Measurements from ENCODE around the gene PGAP6. TPM values are rescaled to one million over a fixed set of nuclear protein-coding genes. Genes with fewer than 3 reads are reported as not detected.
"Not testable (repeated sequence)": the region's sequence is repeated elsewhere in the genome, so short reads cannot be mapped to it uniquely, and the experiment has no call there.

The PGAP6 gene
- total RNA-seq, 2 experiments from 2014 or later, result 46.6 to 50.4 TPM

- CTCF ChIA-PET, result no interaction called here
- peaks cover 5% of the 10 kb centered on the region for H3K27me3 Mint-ChIP-seq
- peaks cover 20% of the 10 kb centered on the region for H3K4me1 Mint-ChIP-seq
These were observed 2.4 kb downstream of the PGAP6 start for GRCh38 chr16:379183-379960.

GRCh38 chr16:378821-379182 is 3.0 kb downstream of the PGAP6 start:
- no peak overlapping the region for H3K27ac Mint-ChIP-seq
- CTCF ChIA-PET, result no interaction called here
- H3K4me3 Mint-ChIP-seq, result no peak overlapping the region
- peaks cover 5% of the 10 kb centered on the region for H3K27me3 Mint-ChIP-seq
- H3K9me3 Mint-ChIP-seq (ENCODE audit: low read depth), result no peaks in the 10 kb centered on the region
- peaks cover 1% of the 10 kb centered on the region for H3K36me3 Mint-ChIP-seq
- DNase-seq (no peak), ATAC-seq (no peak)
- H3K4me1 Mint-ChIP-seq, result peaks cover 20% of the 10 kb centered on the region

More at GRCh38 chr16:379183-379960, 2.4 kb downstream of the PGAP6 start:
- Mint-ChIP-seq H3K36me3 (peaks cover 1% of the 10 kb centered on the region), H3K9me3 (ENCODE audit: low read depth) (no peaks in the 10 kb centered on the region), H3K27ac (peak overlapping the region; percentile 69), H3K4me3 (no peak overlapping the region)
- ATAC-seq, result no peak
- no peak for DNase-seq

- H3K4me1 Mint-ChIP-seq, result peaks cover 15% of the 10 kb centered on the region
- CTCF ChIA-PET; ATAC-seq; DNase-seq; H3K9me3 Mint-ChIP-seq (ENCODE audit: low read depth); H3K36me3 Mint-ChIP-seq; H3K27me3 Mint-ChIP-seq; H3K4me3 Mint-ChIP-seq; H3K27ac Mint-ChIP-seq: not testable (repeated sequence)
These were observed 3.5 kb downstream of the PGAP6 start for GRCh38 chr16:378113-378820.

DNA sequence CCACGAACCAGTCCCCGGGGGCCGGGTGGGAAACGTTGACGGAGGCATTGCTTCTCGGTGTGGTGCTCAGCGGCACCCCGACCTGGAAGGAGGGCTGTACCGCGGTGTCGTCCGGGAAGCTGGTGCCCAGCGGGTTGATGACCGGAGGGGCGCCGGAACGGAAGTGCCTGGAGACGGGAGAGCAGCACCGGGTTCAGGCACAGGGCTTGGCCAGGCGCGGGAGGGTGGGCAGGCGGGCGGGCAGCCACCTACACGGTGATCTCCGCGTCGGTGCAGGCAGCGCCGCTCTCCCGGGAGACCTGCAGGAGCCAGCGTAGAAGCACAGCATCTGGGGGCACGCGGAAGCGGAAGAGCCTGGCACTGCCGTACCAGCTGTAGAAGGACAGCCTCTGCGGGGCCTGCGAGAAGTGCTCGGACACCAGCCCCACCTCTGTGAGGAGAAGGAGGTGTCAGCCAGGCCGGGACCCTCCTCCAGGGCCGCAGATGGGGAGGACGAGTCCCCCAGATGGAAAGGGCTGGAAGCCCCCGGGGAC is 4.3 kb downstream of the PGAP6 start:
- Mint-ChIP-seq H3K9me3 (ENCODE audit: low read depth) (no peaks in the 10 kb centered on the region), H3K27me3 (no peaks in the 10 kb centered on the region), H3K36me3 (peaks cover 1% of the 10 kb centered on the region), H3K4me1 (peaks cover 8% of the 10 kb centered on the region), H3K4me3 (no peak overlapping the region), H3K27ac (no peak overlapping the region)
- peak; percentile 39 for DNase-seq
- ATAC-seq, result no peak
- CTCF ChIA-PET, result no interaction called here

- no peaks in the 10 kb centered on the region for H3K27me3 Mint-ChIP-seq
- no peak overlapping the region for H3K4me3 Mint-ChIP-seq
- CTCF ChIA-PET, result interaction anchor here (0.5 kb wide), 1 partner anchor 10 kb away, joined by 4 read pairs; no protein-coding TSS in a partner anchor
- peaks cover 6% of the 10 kb centered on the region for H3K4me1 Mint-ChIP-seq
- no peak for ATAC-seq
- H3K36me3 Mint-ChIP-seq, result peaks cover 2% of the 10 kb centered on the region
- H3K9me3 Mint-ChIP-seq (ENCODE audit: low read depth), result no peaks in the 10 kb centered on the region
- no peak overlapping the region for H3K27ac Mint-ChIP-seq
- peak; percentile 39 for DNase-seq
These were observed 4.9 kb downstream of the PGAP6 start for GRCh38 chr16:376817-377418.

DNA sequence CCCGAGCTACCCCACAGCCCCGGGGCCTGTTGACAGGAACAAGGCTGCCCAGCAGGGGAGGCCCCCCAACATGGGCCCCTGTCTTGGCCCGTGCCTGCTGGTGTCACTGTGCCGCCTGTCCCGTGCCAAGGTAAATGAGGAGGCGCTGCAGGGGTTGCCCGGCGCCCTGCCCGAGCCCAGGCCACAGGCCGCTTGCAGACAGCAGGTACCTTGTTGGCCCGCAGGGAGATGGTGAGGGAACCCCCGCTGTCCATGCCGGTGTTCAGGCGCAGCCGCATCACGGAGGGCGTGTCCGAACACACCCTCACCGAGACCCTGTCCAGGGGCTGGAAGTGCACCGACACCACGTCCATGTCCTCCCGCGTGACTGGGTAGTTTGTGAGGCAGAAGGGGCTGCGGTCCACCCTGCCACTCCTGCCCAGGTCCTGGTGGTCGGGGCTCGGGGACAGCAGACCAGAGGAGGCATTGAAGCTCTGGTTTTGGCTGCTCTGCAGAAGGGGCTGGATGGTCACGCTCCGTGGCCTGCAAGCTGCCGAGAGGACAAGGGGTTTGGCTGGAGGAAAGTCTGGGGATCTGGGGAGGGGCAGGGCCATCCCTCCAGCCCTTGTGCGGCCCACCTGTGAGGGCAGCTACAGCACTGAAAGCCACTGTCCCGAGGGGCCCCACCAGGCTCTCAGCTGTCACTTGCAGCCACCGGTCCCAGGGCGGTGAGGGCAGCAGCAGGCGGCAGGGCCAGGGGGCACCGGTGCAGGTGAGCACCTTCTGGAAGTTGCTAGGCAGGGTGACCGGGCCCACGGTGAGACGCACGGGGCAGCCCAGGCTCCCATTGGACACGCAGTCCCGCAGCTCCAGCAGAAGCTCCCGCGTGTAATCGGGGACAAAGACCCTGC is 5.6 kb downstream of the PGAP6 start:
- no peaks in the 10 kb centered on the region for H3K27me3 Mint-ChIP-seq
- no peak overlapping the region for H3K4me3 Mint-ChIP-seq
- DNase-seq (peak; percentile 39), ATAC-seq (no peak)
- no peak overlapping the region for H3K27ac Mint-ChIP-seq
- H3K4me1 Mint-ChIP-seq, result peaks cover 6% of the 10 kb centered on the region
- H3K9me3 Mint-ChIP-seq (ENCODE audit: low read depth), result no peaks in the 10 kb centered on the region
- CTCF ChIA-PET, result interaction anchor here (0.5 kb wide), 1 partner anchor 11 kb away, joined by 4 read pairs; no protein-coding TSS in a partner anchor
- peaks cover 3% of the 10 kb centered on the region for H3K36me3 Mint-ChIP-seq

GRCh38 chr16:375212-375611 is 6.6 kb downstream of the PGAP6 start:
- no peak overlapping the region for H3K27ac Mint-ChIP-seq

DNA sequence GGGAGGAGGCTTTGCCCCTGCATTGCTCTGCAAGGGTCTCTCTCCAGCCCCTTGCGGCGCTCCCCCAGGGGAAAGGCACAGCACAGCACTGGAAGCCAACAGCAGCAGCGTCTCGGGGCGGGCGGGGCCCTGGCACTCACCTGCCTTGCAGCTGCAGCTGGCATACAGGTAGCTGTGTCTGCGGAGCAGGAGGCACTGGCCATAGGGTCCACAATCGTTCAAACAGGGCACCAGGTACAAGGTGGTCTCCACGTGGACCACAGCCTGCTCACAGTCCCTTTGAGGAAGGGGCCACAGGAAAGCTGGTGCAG is 7.2 kb downstream of the PGAP6 start:
- CTCF ChIA-PET, result no interaction called here
- no peaks in the 10 kb centered on the region for H3K27me3 Mint-ChIP-seq
- no peak overlapping the region for H3K27ac Mint-ChIP-seq

More at GRCh38 chr16:375212-375611, 6.6 kb downstream of the PGAP6 start:
- no peaks in the 10 kb centered on the region for H3K9me3 Mint-ChIP-seq (ENCODE audit: low read depth)
- DNase-seq, result peak; percentile 38
- CTCF ChIA-PET, result no interaction called here
- H3K27me3 Mint-ChIP-seq, result no peaks in the 10 kb centered on the region
- no peak for ATAC-seq
- H3K4me1 Mint-ChIP-seq, result peaks cover 12% of the 10 kb centered on the region
- H3K4me3 Mint-ChIP-seq, result no peak overlapping the region
- peaks cover 3% of the 10 kb centered on the region for H3K36me3 Mint-ChIP-seq

GRCh38 chr16:373848-374615 is 7.7 kb downstream of the PGAP6 start:
- no peaks in the 10 kb centered on the region for H3K9me3 Mint-ChIP-seq (ENCODE audit: low read depth)
- no peak overlapping the region for H3K27ac Mint-ChIP-seq
- no peaks in the 10 kb centered on the region for H3K27me3 Mint-ChIP-seq
- ATAC-seq, result no peak
- H3K4me1 Mint-ChIP-seq, result peaks cover 15% of the 10 kb centered on the region
- no peak overlapping the region for H3K4me3 Mint-ChIP-seq
- H3K36me3 Mint-ChIP-seq, result peaks cover 5% of the 10 kb centered on the region
- CTCF ChIA-PET, result no interaction called here
- peak; percentile 40 for DNase-seq

More for the DNA sequence above, 7.2 kb downstream of the PGAP6 start:
- Mint-ChIP-seq H3K4me3 (no peak overlapping the region), H3K4me1 (peaks cover 11% of the 10 kb centered on the region), H3K9me3 (ENCODE audit: low read depth) (no peaks in the 10 kb centered on the region), H3K36me3 (peaks cover 3% of the 10 kb centered on the region)
- no peak for DNase-seq
- no peak for ATAC-seq

- Mint-ChIP-seq H3K4me3 (no peak overlapping the region), H3K36me3 (peaks cover 5% of the 10 kb centered on the region), H3K27me3 (no peaks in the 10 kb centered on the region), H3K27ac (no peak overlapping the region), H3K9me3 (ENCODE audit: low read depth) (no peaks in the 10 kb centered on the region), H3K4me1 (peaks cover 15% of the 10 kb centered on the region)
- CTCF ChIA-PET, result no interaction called here
- ATAC-seq (no peak), DNase-seq (peak; percentile 40)
These were observed 8.7 kb downstream of the PGAP6 start for GRCh38 chr16:373020-373598.

DNA sequence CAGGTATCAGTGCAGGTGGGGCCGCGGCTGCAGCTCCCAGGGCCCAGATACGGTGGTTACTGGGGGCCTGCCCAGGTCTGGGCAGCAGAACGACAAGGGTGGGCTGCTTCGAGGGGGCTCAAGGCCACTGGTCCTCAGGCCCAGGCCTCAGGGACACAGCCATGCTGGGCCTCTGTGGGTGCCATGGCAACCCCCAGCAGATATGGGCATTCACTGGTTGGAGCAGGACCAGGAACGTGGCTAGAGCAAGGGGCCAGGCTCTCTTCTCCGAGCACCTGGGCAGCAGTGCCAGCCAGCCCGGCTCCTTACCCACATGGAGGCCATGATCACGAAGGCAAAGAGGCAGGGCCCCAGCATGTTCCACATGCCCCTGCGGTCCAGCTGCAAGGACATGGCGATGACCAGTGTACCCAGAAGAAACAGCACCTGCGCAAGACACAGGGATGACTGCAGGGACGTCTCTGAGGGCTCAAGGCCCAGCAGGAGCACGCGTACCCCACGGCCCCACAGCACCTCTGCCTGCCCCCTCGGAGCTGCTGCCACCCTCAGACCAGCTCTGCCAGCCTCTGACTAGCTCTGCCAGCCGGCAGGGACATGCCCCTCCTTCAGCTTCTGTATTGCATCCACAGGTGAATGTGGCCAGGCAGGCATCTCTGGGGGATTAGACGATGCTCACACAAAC is 9.3 kb downstream of the PGAP6 start:
- no peak overlapping the region for H3K27ac Mint-ChIP-seq

More for the DNA sequence above, 9.3 kb downstream of the PGAP6 start:
- DNase-seq (peak; percentile 41), ATAC-seq (no peak)
- Mint-ChIP-seq H3K4me1 (peaks cover 15% of the 10 kb centered on the region), H3K9me3 (ENCODE audit: low read depth) (no peaks in the 10 kb centered on the region), H3K36me3 (peaks cover 5% of the 10 kb centered on the region), H3K27me3 (no peaks in the 10 kb centered on the region), H3K4me3 (no peak overlapping the region)
- CTCF ChIA-PET, result interaction anchor here (1.8 kb wide), 1 partner anchor 10 kb away, joined by 8 read pairs; no protein-coding TSS in a partner anchor
